NCI-H2227 (cell line): ENCODE results near the gene CCDC85B.

Source experiments
- DNase-seq: peaks from one replicate; lab custom pipeline; 2025; ENCODE audit not compliant: unreplicated experiment; lab: John Stamatoyannopoulos, UW

CCDC85B gene

GRCh38 chr11:65868076-65868667 lies 22.3 kb upstream of the CCDC85B start:
- DNase-seq, result peak; percentile 37

DNA sequence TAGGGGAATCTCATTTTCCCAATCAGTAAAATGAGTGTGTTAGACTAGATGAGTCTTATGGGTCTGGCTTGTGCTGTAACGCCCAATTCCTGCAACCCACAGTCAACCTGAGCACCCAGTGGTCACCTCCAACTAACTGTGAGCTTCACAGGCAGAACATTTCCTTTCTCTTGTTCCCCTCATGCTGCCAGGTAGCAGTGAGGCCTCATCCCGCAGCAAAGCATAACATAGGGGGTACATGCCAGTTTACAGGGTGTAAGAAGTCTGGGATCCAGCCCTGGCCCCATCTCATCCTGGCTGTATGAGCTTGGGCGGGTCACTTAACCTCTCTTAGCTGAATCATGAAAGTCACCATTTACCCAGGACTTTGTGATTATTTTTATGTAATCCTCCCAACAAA lies 21.6 kb upstream of the CCDC85B start:
- DNase-seq, result no peak

DNA sequence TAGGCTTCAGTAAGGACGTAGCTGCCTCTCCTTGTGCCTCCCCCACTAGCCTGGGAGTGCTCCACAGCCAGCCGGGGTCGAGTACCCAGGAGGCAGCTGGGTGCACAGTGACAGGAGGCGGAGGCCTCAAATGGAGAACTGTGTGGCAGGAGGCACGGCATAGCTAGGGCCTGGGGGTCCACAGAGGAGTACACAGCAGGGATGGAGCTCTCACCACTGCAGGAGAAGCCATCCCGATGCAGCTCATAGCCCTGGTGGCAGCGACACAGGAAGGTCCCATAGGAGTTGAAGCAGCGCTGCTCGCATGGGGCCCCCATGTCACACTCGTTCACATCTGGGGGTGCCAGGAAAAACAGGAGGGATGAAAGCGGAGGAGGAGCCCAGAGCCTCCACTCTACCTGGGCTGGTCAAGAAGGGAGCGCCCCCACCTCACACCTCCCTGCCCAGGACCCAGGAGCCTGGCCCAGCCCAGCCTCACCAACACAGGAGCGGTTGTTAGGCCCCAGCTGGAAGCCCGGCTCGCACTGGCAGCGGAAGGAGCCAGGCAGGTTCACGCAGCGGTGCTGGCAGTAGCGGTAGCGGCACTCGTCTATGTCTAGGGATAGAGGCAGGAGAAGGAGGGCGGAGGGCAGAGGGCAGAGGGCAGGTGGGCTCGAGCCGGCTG lies 20.7 kb upstream of the CCDC85B start:
- DNase-seq, result no peak

DNA sequence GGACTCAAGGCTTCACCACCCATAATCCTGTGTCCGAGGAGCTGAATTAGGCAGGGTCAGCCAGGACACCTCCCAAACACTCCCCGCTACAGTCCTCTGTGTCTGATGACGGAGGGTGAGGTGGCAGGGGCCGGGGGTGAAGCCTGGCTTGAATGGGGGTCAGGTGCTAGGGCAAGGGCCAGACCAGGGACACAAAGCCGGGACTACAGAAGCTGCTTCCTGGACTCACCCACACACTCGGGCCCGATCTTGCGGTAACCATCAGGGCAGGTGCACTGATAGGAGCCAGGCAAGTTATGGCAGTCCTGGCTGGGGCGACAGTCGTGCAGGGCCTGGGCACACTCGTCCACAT lies 20.2 kb upstream of the CCDC85B start:
- DNase-seq, result no peak

DNA sequence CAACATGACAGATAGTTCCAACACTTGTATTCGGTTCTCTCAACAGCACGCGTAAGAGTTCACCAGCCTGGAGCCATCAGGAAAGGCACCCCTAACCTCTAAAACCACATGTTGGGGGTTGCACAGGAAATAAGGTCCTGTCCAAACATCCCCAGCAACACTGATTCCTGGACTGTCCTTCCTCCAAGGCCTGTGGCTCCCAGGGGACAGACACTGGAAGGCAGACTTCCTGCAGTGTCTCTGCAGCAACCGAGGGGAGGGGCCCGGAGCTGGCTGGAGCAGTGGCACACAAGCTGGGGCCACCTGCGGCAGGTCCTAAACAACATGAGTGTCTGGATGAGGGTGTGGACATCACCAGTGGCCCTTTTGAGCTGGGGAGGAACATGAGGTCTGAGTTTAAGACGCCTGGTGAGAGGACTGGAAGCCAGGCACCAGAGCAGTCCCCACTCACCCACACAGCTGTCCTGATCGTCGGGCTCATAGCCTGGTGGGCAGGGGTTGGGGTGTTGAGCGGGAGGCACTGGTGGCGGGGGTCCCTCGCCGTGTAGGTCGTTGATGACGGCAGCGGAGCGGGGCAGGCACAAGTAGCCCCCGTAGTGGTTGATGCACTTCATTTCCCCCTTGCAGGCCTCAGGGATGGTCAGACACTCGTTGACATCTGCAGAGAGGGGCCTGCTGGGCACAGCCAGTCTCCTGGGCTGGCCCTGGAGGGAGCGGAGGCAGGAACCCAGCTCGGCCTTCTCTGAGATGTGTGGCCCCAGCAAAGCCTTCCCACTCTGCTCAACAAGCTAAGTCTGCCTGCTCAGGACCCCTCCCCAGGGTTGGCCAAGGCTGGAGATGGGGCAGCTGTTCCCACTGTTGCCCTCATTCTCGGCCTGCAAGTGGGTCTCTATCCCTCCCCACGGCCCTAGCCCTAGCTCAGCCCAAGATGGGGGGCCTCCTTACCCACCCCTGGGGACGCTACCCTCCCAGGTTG lies 19.5 kb upstream of the CCDC85B start:
- no peak for DNase-seq

- no peak for DNase-seq
These were observed 18.5 kb upstream of the CCDC85B start for GRCh38 chr11:65871811-65872548.

- peak; percentile 46 for DNase-seq
These were observed 17.7 kb upstream of the CCDC85B start, which contains the start of gene EFEMP2 for GRCh38 chr11:65872586-65873317. EFEMP2 (minus strand) TSS chr11:65872800; CDS start chr11:65872354, 446 bp downstream.

DNA sequence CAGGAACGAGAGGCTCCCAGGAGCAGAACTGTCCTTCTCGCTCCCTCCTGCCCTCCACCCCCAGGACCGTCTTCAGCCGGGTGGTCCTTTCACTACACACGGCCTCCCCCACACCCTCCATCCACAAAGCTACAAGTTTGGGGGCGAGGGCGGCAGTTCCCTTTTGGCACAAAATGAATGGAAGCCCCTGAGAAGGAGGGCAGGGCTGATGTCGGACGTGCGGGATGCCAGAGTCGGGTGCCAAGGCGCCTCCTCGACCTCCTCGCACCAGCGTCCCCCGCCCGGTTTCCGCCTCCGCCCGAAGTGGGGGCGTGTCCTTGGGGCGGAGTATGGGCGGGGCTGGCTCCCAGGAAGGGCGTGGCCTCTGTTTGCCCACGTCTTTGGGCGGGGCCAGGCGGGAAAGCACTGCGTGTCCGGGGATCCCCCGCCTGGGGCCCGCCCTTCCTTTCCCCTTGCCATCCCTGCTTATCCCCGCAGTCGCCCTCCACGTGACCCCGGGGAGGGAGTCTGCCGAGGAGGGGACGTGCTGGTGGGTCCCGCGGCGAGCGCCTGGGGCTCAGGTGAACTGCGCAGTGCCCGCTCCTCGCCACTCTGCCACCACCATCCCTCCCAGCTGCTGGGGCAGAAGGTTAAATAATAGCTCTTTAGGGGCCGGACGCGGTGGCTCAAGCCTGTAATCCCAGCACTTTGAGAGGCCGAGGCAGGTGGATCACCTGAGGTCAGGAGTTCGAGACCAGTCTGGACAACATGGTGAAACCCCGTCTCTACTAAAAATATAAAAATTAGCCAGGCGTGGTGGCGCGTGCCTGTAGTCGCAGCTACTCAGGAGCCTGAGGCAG lies 16.9 kb upstream of the CCDC85B start:
- DNase-seq, result peak; percentile 96

- no peak for DNase-seq
These were observed 10.9 kb upstream of the CCDC85B start, which contains the start of gene CTSW for GRCh38 chr11:65879617-65880016. CTSW (plus strand) TSS chr11:65879837; CDS start chr11:65879855, 18 bp downstream.

DNA sequence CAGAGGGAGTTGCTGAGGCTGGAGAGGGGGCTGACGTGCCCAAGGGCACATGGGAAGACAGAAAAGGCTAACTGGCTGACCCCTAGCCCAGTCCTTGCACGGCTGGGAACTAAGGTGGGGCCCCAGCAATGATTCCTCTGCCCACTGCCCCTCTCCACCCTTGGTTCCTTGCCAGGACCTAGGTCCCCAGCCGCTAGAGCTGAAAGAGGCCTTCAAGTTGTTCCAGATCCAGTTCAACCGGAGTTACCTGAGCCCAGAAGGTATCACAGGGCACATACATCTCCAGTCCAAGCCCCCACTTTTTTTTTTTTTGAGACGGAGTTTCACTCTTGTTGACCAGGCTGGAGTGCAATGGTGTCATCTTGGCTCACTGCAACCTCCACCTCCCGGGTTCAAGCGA lies 10.4 kb upstream of the CCDC85B start:
- DNase-seq, result no peak

GRCh38 chr11:65880844-65881421 lies 9.5 kb upstream of the CCDC85B start:
- no peak for DNase-seq

GRCh38 chr11:65882120-65883057 lies 8.1 kb upstream of the CCDC85B start:
- no peak for DNase-seq

GRCh38 chr11:65883058-65883761 lies 7.3 kb upstream of the CCDC85B start:
- DNase-seq, result no peak

DNA sequence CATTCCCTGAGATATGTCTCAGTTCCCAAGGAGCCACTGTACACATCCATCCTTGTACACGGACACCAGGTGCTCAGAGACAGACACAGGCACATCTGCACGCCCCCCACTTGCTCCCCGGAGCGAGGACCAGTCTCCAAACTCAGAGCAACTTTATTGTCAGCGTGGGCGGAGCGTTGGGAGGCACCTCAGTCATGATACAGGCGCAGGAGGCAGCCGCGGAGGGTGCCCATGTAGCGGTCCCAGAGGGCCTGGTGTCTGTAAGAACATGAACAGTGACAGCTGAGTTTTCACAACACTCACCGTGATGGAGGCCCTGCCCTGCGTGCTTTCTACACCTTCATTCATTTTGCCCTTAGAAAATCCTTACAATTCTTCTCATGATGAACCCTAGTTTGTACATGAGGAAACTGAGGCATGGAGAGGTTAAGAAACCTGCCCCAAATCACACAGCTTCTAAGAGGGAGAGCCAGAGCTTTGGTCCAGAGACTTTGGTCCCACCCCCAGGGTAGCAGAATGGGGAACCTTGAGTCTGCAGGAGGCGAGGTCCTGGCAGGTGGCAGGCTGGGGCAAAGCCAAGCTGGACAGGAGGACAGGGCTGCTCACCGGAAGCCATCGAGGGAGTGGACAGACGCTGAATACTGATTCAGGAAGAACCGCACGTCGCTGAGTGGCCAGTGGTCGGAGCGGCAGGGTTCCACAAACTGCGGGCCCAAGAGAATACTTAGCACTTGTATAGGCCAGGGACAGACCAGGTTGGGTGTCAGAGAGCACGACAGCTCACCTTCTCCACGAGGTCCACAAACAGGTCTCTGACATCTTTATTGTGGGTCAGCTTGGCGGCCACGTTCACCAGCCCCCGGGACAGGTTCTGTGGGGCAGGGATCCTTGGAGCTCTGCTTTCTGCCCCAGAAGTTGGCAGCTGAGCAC lies 6.4 kb upstream of the CCDC85B start:
- DNase-seq, result no peak

DNA sequence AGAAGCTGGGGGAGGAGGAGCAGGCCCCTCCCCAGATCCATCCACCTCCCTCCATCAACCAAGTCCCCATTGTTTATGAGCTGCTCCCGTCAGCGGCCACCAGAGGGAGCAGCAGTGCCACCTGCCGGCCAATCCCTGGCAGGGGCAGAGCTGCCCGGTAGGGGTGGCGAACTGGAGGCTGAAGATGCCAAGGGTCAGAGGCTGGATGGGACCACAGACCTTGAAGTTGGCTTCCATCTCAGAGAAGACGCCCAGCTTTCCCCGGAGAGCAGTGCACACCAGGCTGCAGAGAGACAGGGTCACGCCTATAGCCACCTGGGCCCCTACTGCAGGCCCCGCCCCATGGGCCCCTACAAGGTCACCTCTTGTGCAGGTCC lies 5.8 kb upstream of the CCDC85B start:
- peak; percentile 87 for DNase-seq

DNA sequence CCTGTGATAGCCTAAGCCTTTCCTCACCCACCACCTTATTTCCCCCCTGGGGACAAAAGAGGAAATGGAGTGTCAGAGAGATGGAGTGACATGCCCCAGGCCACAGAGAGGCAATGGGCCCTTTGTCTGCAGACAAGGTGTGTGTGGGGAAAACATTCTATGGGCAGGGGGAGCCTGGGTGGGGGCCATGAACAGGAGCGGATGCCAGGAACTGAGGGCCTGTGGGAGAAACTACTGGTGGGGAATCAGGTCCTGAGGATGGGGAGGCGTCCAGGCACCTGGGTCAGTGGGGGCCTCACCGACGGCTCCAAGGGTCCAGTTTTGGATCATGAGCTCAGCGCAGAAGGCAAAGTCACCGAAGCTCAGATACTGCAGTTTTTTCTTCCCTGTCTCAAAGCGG lies 5.2 kb upstream of the CCDC85B start:
- DNase-seq, result no peak
